Nephron progenitor cell (in vitro differentiated cells): ENCODE results near the gene SEMA3B.
"Not testable (repeated sequence)": the region's sequence is repeated elsewhere in the genome, so short reads cannot be mapped to it uniquely, and the experiment has no call there.

ENCODE experiments used
- DNase-seq: peaks from one replicate; pipeline ENCODE4 v3.0.0; 2021
- H3K27ac Mint-ChIP-seq: 2 replicates; pipeline ENCODE4 v1.8.0; 2021; ENCODE audit warnings: mild to moderate bottlenecking, moderate library complexity, mixed read lengths
- H3K27me3 Mint-ChIP-seq: 2 replicates; pipeline ENCODE4 v1.8.0; 2021; ENCODE audit warnings: mild to moderate bottlenecking, low read depth, mixed read lengths; ENCODE audit not compliant: poor library complexity
- H3K36me3 Mint-ChIP-seq: 2 replicates; pipeline ENCODE4 v1.8.0; 2021; ENCODE audit warnings: low read depth, mixed read lengths
- H3K4me1 Mint-ChIP-seq: 2 replicates; pipeline ENCODE4 v1.8.0; 2021; ENCODE audit warnings: mixed read lengths
- H3K4me3 Mint-ChIP-seq: 2 replicates; pipeline ENCODE4 v1.8.0; 2021; ENCODE audit warnings: mild to moderate bottlenecking, moderate library complexity, mixed read lengths
- H3K9me3 Mint-ChIP-seq: 2 replicates; pipeline ENCODE4 v1.8.0; 2021; ENCODE audit warnings: mild to moderate bottlenecking, moderate library complexity, mixed read lengths
- TF ChIP-seq, protein P1 (sequence below): fragments of 200-600 bp; sonication (generic); IDR thresholded peaks from 2 replicates; pipeline ENCODE4 v1.5.0; 2021; ENCODE audit warnings: antibody characterized with exemption

Gene SEMA3B

DNA sequence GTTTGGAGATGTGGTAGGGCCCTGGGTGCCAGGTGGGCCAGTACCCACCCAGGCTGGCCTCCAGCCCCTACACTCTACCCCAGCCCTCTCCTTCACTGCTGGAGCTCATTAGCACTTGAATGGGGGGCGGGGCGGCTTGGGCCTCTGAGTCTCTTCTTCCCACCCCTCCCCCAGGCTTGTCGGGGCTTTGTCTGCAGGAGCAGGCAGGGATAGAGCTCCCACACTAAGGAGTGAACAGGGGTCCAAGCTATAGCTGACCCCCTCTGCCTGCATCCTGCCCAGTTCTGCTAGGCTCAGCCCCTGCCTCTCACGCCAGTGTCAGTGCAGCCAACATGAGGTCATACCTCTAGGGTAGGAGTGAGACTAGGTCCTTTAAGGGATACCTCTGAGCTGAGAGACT, 27.8 kb upstream of the SEMA3B start:
- Mint-ChIP-seq H3K9me3 (no peaks in the 10 kb centered on the region), H3K27ac (peak overlapping the region; percentile 93), H3K27me3 (no peaks in the 10 kb centered on the region), H3K36me3 (peaks cover 4% of the 10 kb centered on the region), H3K4me1 (peaks cover 80% of the 10 kb centered on the region), H3K4me3 (peak overlapping the region; percentile 71)
- TF ChIP-seq, protein P1, sequence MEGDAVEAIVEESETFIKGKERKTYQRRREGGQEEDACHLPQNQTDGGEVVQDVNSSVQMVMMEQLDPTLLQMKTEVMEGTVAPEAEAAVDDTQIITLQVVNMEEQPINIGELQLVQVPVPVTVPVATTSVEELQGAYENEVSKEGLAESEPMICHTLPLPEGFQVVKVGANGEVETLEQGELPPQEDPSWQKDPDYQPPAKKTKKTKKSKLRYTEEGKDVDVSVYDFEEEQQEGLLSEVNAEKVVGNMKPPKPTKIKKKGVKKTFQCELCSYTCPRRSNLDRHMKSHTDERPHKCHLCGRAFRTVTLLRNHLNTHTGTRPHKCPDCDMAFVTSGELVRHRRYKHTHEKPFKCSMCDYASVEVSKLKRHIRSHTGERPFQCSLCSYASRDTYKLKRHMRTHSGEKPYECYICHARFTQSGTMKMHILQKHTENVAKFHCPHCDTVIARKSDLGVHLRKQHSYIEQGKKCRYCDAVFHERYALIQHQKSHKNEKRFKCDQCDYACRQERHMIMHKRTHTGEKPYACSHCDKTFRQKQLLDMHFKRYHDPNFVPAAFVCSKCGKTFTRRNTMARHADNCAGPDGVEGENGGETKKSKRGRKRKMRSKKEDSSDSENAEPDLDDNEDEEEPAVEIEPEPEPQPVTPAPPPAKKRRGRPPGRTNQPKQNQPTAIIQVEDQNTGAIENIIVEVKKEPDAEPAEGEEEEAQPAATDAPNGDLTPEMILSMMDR, result no peak
- peak; percentile 74 for DNase-seq

DNA sequence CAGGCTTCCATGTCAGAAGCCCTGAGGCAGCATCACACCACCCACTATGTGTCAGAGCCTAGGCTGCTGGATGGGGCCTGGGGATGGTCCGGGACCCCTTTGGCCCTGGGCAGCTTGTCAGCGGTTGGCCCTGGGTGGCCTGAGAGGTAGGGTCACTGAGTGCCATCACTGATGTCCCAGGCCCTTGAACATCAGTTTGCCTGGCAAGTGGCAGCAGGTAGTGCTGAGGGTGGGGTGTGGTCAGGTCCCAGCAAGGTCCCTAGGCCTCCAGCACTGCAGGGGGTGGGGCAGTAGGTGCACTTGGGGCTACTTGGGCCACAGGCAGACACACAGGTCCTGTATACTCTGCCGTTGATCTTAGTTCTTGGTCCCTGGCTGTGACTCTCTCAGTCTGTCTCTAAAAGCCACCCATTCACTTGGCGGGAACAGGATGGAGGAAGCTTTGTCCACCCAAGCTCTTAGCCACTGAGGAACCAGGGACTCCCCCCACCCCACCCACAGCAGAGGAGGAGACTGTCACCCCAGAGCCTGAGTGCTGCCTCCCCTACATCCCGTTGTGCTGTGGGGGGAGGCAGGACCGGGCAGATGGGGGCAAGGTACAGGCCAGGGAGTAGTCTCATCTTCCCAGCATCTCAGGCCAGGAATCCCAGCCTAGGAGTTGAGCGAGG, 27.1 kb upstream of the SEMA3B start:
- H3K4me1 Mint-ChIP-seq, result peaks cover 81% of the 10 kb centered on the region
- peak overlapping the region; percentile 93 for H3K27ac Mint-ChIP-seq
- no peak overlapping the region for H3K4me3 Mint-ChIP-seq
- no peaks in the 10 kb centered on the region for H3K27me3 Mint-ChIP-seq
- TF ChIP-seq, protein P1, result no peak
- peaks cover 4% of the 10 kb centered on the region for H3K36me3 Mint-ChIP-seq
- no peak for DNase-seq
- no peaks in the 10 kb centered on the region for H3K9me3 Mint-ChIP-seq

DNA sequence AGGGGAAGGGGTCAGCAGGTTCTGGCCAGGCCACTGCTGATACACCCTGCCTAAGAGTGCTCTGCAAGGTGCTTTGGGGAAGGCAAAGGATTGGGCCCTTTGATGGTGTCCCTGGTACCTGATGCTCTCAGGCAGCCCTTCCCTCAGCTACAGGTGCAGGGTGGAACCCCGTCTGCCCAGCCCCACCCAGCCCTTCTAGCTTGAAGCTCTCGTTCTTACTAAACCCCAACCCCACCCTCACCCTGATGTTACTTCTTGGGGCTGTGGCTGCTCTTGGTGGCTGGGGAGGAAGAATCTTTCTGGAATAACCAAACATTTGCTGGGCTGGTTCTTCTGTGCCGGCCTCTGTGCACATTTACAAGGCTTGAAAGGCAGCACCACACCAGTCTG, 26.6 kb upstream of the SEMA3B start:
- no peak for DNase-seq
- H3K4me1 Mint-ChIP-seq, result peaks cover 81% of the 10 kb centered on the region
- no peak overlapping the region for H3K4me3 Mint-ChIP-seq
- peaks cover 4% of the 10 kb centered on the region for H3K36me3 Mint-ChIP-seq
- peak overlapping the region; percentile 72 for H3K27ac Mint-ChIP-seq
- no peaks in the 10 kb centered on the region for H3K27me3 Mint-ChIP-seq
- H3K9me3 Mint-ChIP-seq, result no peaks in the 10 kb centered on the region
- TF ChIP-seq, protein P1, result no peak

- TF ChIP-seq, protein P1, result no peak
- no peak overlapping the region for H3K4me3 Mint-ChIP-seq
- DNase-seq, result no peak
Observed at GRCh38 chr3:50242851-50243542, 25.9 kb upstream of the SEMA3B start.

GRCh38 chr3:50243543-50243895, 25.4 kb upstream of the SEMA3B start:
- Mint-ChIP-seq H3K36me3 (peaks cover 4% of the 10 kb centered on the region), H3K27me3 (no peaks in the 10 kb centered on the region), H3K9me3 (no peaks in the 10 kb centered on the region), H3K4me1 (peaks cover 76% of the 10 kb centered on the region), H3K27ac (no peak overlapping the region), H3K4me3 (no peak overlapping the region)
- DNase-seq, result no peak
- TF ChIP-seq, protein P1, result no peak

More at GRCh38 chr3:50242851-50243542, 25.9 kb upstream of the SEMA3B start:
- H3K27ac Mint-ChIP-seq, result peak overlapping the region; percentile 72
- no peaks in the 10 kb centered on the region for H3K27me3 Mint-ChIP-seq
- no peaks in the 10 kb centered on the region for H3K9me3 Mint-ChIP-seq
- peaks cover 4% of the 10 kb centered on the region for H3K36me3 Mint-ChIP-seq
- peaks cover 78% of the 10 kb centered on the region for H3K4me1 Mint-ChIP-seq

DNA sequence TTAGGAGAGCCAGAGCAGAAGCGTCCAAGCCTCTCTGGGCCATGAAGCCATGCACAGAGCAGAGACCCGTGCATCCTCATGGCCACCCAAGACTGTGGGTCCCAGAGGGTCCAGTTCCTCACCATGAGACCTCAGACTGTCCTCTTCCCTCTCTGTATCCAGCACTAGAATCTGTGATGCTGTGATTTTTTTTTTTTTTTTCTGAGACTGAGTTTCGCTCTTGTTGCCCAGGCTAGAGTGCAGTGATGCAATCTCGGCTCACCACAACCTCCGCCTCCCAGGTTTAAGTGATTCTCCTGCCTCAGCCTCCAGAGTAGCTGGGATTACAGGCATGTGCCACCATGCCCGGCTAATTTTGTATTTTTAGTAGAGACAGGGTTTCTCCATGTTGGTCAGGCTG, 24.1 kb upstream of the SEMA3B start:
- not testable (repeated sequence) for H3K9me3 Mint-ChIP-seq, H3K27me3 Mint-ChIP-seq, H3K36me3 Mint-ChIP-seq, DNase-seq
- Mint-ChIP-seq H3K4me3 (peak overlapping the region; percentile 25), H3K4me1 (peaks cover 65% of the 10 kb centered on the region), H3K27ac (peak overlapping the region; percentile 99)
